SH-SY5Y (cell line): ENCODE data around the gene SLC25A47.

Experiments
- GATA2 ChIP-seq: IDR thresholded peaks from 2 replicates; pipeline ENCODE4 v1.6.1; 2011; ENCODE audit warnings: mild to moderate bottlenecking, low read depth, low read length
- GATA3 ChIP-seq: IDR thresholded peaks from 2 replicates; pipeline ENCODE4 v1.6.1; 2011; ENCODE audit warnings: low read depth, mild to moderate bottlenecking, low read length, moderate library complexity

Gene SLC25A47

GRCh38 chr14:100306998-100307765 lies 16.0 kb upstream of the SLC25A47 start:
- TF ChIP-seq GATA2 (no peak), GATA3 (no peak)

- no peak for TF ChIP-seq GATA3
- TF ChIP-seq GATA2 = peak; percentile 37; the same call in 1 of the 2 replicates
These were observed 15.2 kb upstream of the SLC25A47 start for GRCh38 chr14:100307766-100308426.

GRCh38 chr14:100309028-100309737 lies 14.0 kb upstream of the SLC25A47 start:
- TF ChIP-seq GATA3 (no peak), GATA2 (no peak)

GRCh38 chr14:100312877-100313400 lies 10.2 kb upstream of the SLC25A47 start:
- TF ChIP-seq GATA2 = no peak

- TF ChIP-seq GATA2 = no peak
- TF ChIP-seq GATA3 = no peak
These were observed 9.5 kb upstream of the SLC25A47 start for GRCh38 chr14:100313464-100314230.

- TF ChIP-seq GATA3 = no peak
- no peak for TF ChIP-seq GATA2
These were observed 8.4 kb upstream of the SLC25A47 start for GRCh38 chr14:100314724-100315123.

- no peak for TF ChIP-seq GATA2
- TF ChIP-seq GATA3 = no peak
These were observed 5.8 kb upstream of the SLC25A47 start for GRCh38 chr14:100317389-100317788.

- TF ChIP-seq GATA3 (no peak), GATA2 (no peak)
These were observed 5.0 kb upstream of the SLC25A47 start for GRCh38 chr14:100317912-100318808.

GRCh38 chr14:100320157-100320856 lies 2.8 kb upstream of the SLC25A47 start:
- TF ChIP-seq GATA3 (no peak), GATA2 (no peak)

- no peak for TF ChIP-seq GATA2
- TF ChIP-seq GATA3 = no peak
These were observed 1.5 kb upstream of the SLC25A47 start for GRCh38 chr14:100321473-100322137.

GRCh38 chr14:100322138-100322957 lies 791 bp upstream of the SLC25A47 start:
- TF ChIP-seq GATA2 (no peak), GATA3 (no peak)
